Bronchial epithelial cell (primary cell): ENCODE measurements around the gene NEURL3. TPM values are rescaled to one million over a fixed set of nuclear protein-coding genes. Genes with fewer than 3 reads are reported as not detected.

ENCODE experiments used
- DNase-seq: peaks from one replicate; pipeline ENCODE4 v3.0.0-alpha.2; 2010; ENCODE audit warnings: low read depth
- FAIRE-seq: peaks from 2 replicates; lab custom pipeline; 2011; peaks lifted over from hg19 to GRCh38; lab: Jason Lieb, UNC
- H3K27me3 ChIP-seq: 2 replicates; pipeline ENCODE4 v1.5.1; 2011; ENCODE audit warnings: low read length; ENCODE audit not compliant: control insufficient read depth, insufficient read depth
- H3K36me3 ChIP-seq: 2 replicates; pipeline ENCODE4 v1.5.1; 2011; ENCODE audit warnings: low read length; ENCODE audit not compliant: control insufficient read depth, insufficient read depth
- H3K4me3 ChIP-seq: 2 replicates; pipeline ENCODE4 v1.5.1; 2011; ENCODE audit warnings: mild to moderate bottlenecking, low read depth, low read length, control low read depth
- CTCF ChIP-seq: IDR thresholded peaks from 2 replicates; pipeline ENCODE4 v1.5.1; 2011; ENCODE audit warnings: mild to moderate bottlenecking, moderate library complexity, low read length, control low read depth, inconsistent platforms; ENCODE audit not compliant: insufficient read depth, severe bottlenecking
- total RNA-seq: library from RNA; depleted of rRNA; stranded (reverse); fragments of >200 nt; gene quantifications from 2 replicates; pipeline ENCODE4 v1.2.1, GENCODE V29; 2014

NEURL3 gene
- total RNA-seq, 1 donor from 2014 or later = not detected

GRCh38 chr2:96547731-96548171 is 42.6 kb upstream of the NEURL3 start:
- DNase-seq = no peak
- Histone ChIP-seq H3K4me3 (no peak overlapping the region), H3K27me3 (no peaks in the 10 kb centered on the region), H3K36me3 (peaks cover 3% of the 10 kb centered on the region)
- FAIRE-seq = no peak
- no peak for TF ChIP-seq CTCF

GRCh38 chr2:96547203-96547641 is 42.1 kb upstream of the NEURL3 start:
- no peak for TF ChIP-seq CTCF
- FAIRE-seq = no peak
- no peaks in the 10 kb centered on the region for H3K27me3 ChIP-seq
- H3K36me3 ChIP-seq = peaks cover 3% of the 10 kb centered on the region
- DNase-seq = no peak
- H3K4me3 ChIP-seq = no peak overlapping the region

- no peaks in the 10 kb centered on the region for H3K27me3 ChIP-seq
- FAIRE-seq (no peak), DNase-seq (no peak)
- no peak overlapping the region for H3K4me3 ChIP-seq
- H3K36me3 ChIP-seq = peaks cover 3% of the 10 kb centered on the region
- no peak for TF ChIP-seq CTCF
Measured at GRCh38 chr2:96546797-96547196, 41.6 kb upstream of the NEURL3 start.

- DNase-seq (no peak), FAIRE-seq (no peak)
- Histone ChIP-seq H3K36me3 (peaks cover 3% of the 10 kb centered on the region), H3K4me3 (no peak overlapping the region), H3K27me3 (no peaks in the 10 kb centered on the region)
- no peak for TF ChIP-seq CTCF
Measured at GRCh38 chr2:96546321-96546720, 41.2 kb upstream of the NEURL3 start.

GRCh38 chr2:96542357-96542977 is 37.3 kb upstream of the NEURL3 start:
- no peak for DNase-seq
- TF ChIP-seq CTCF = no peak
- no peak for FAIRE-seq
- no peak overlapping the region for H3K4me3 ChIP-seq
- H3K36me3 ChIP-seq = no peaks in the 10 kb centered on the region
- no peaks in the 10 kb centered on the region for H3K27me3 ChIP-seq
